ENCODE results near the gene CD79B. TPM values are rescaled to one million over a fixed set of nuclear protein-coding genes. Genes with fewer than 3 reads are reported as not detected.
A peak's percentile ranks its signal among the peaks of the same experiment; 100 is the strongest.

CD79B gene
- total and polyA plus RNA-seq, 9 of the 15 experiments (the other 6 are each of a cell fraction or from before 2014, with no cell fraction given), result 0.15 to 0.62 (median 0.44) TPM; not detected in 2

DNA sequence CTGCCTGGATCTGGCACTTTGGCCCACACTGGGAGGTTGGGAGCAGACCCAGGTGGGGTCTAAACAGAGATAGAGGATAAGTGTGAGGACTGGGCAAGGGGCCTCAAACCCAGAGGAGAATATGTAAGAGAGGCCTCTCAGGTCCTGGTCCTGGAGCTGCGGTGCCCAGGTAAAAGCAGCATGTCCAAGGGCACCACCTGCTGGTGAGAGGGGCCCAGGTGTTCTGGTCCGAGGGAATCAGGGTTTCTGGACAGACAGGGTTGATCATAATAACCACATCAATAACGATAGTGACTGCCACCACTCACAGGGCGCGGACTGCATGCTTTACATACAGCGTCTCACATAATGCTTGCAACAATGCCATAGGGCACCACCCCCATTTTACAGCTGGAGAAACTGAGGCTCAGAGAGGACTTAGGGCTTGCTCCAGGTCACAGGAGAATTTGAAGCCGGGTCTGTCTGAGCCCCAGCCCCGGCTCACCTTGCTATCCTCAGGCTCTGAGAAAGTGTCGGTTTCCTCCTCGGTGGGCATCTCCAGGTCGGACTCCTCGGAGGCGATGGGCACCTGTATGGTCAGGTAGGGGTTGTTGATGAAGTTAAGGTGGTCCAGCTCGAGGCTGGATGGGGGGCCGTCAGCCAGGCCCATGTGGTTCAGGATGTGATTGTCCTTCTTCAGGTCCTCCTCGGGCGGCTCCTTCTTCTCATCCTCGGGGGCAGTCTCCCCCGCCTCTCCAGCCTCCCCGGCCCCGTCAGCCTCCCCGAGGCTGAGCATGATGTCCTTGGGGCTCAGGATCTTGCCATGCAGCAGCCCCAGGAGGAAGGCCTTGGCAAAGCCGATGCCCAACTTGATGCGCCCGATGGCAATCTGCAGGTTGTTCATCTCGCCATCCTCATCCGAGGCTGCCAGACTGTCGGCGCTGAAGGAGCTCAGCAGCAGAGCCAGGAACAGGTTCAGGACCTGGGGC lies 19.1 kb upstream of the CD79B start (continued):
- TF ChIP-seq, protein P1, sequence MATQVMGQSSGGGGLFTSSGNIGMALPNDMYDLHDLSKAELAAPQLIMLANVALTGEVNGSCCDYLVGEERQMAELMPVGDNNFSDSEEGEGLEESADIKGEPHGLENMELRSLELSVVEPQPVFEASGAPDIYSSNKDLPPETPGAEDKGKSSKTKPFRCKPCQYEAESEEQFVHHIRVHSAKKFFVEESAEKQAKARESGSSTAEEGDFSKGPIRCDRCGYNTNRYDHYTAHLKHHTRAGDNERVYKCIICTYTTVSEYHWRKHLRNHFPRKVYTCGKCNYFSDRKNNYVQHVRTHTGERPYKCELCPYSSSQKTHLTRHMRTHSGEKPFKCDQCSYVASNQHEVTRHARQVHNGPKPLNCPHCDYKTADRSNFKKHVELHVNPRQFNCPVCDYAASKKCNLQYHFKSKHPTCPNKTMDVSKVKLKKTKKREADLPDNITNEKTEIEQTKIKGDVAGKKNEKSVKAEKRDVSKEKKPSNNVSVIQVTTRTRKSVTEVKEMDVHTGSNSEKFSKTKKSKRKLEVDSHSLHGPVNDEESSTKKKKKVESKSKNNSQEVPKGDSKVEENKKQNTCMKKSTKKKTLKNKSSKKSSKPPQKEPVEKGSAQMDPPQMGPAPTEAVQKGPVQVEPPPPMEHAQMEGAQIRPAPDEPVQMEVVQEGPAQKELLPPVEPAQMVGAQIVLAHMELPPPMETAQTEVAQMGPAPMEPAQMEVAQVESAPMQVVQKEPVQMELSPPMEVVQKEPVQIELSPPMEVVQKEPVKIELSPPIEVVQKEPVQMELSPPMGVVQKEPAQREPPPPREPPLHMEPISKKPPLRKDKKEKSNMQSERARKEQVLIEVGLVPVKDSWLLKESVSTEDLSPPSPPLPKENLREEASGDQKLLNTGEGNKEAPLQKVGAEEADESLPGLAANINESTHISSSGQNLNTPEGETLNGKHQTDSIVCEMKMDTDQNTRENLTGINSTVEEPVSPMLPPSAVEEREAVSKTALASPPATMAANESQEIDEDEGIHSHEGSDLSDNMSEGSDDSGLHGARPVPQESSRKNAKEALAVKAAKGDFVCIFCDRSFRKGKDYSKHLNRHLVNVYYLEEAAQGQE (IDR thresholded peaks at IDR 0.05; ENCODE audit: borderline replicate concordance), result peak; percentile 14; the same call in 1 of the 2 replicates
- TF ChIP-seq, protein P1 (CRISPR knock-in tag; IDR thresholded peaks at IDR 0.05; ENCODE audit: low read depth), result no peak
- TF ChIP-seq, protein P2, sequence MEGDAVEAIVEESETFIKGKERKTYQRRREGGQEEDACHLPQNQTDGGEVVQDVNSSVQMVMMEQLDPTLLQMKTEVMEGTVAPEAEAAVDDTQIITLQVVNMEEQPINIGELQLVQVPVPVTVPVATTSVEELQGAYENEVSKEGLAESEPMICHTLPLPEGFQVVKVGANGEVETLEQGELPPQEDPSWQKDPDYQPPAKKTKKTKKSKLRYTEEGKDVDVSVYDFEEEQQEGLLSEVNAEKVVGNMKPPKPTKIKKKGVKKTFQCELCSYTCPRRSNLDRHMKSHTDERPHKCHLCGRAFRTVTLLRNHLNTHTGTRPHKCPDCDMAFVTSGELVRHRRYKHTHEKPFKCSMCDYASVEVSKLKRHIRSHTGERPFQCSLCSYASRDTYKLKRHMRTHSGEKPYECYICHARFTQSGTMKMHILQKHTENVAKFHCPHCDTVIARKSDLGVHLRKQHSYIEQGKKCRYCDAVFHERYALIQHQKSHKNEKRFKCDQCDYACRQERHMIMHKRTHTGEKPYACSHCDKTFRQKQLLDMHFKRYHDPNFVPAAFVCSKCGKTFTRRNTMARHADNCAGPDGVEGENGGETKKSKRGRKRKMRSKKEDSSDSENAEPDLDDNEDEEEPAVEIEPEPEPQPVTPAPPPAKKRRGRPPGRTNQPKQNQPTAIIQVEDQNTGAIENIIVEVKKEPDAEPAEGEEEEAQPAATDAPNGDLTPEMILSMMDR (IDR thresholded peaks at IDR 0.05 in 2 of 3, conservative IDR thresholded peaks at IDR 0.05 in 1 of 3; ENCODE audit: insufficient read depth in 2 of 3, low read depth in 1 of 3, low read length in 3 of 3), result peak; percentile 42 to 48 (median 46)
- TF ChIP-seq POLR2G (IDR thresholded peaks at IDR 0.05; ENCODE audit: low read depth, low read length) (peak; percentile 60), SMC3 (conservative IDR thresholded peaks at IDR 0.05; ENCODE audit: insufficient read depth, low read depth, low read length) (0 out of 2 replicates have a peak, but pooled peaks have one; percentile 16)
